Transverse colon (tissue), 3 donors: ENCODE results near the gene LRRC4C.

Source experiments
- CTCF ChIP-seq, 5 experiments: fragments of 200-600 bp in 3 of 5; fragments of 450-650 bp in 2 of 5; sonication (generic) in 3 of 5; IDR thresholded peaks; 1 replicate in 2 of 5; 2 replicates in 3 of 5; pipeline ENCODE4 v1.5.1; 2016 to 2017; ENCODE audit warnings: antibody characterized with exemption in 5 of 5, inconsistent platforms in 3 of 5, mild to moderate bottlenecking in 2 of 5, moderate library complexity in 1 of 5
- EP300 ChIP-seq: sonication (generic); formaldehyde crosslinking; IDR thresholded peaks from one replicate; pipeline ENCODE4 v1.6.1; 2017; ENCODE audit warnings: antibody characterized with exemption, low read depth
- POLR2A ChIP-seq: fragments of 450-650 bp; IDR thresholded peaks from one replicate; pipeline ENCODE4 v1.6.1; 2016; ENCODE audit warnings: antibody characterized with exemption, mild to moderate bottlenecking, moderate library complexity

GRCh38 chr11:40974186-40974795 is 485.2 kb downstream of the LRRC4C start:
- TF ChIP-seq CTCF (IDR thresholded peaks at IDR 0.05) (no peak), POLR2A (no peak), EP300 (no peak)
